Stimulated activated CD4-positive, alpha-beta T cell treated with anti-CD3 and anti-CD28 coated beads, Interleukin-2, amount 100 ng/mL, for 4 hours (primary cell): ENCODE measurements around the gene PSMB7.

Experiments used
- DNase-seq: peaks from one replicate; pipeline ENCODE4 v3.0.0-alpha.2; 2020; ENCODE audit warnings: low read depth

The PSMB7 gene

DNA sequence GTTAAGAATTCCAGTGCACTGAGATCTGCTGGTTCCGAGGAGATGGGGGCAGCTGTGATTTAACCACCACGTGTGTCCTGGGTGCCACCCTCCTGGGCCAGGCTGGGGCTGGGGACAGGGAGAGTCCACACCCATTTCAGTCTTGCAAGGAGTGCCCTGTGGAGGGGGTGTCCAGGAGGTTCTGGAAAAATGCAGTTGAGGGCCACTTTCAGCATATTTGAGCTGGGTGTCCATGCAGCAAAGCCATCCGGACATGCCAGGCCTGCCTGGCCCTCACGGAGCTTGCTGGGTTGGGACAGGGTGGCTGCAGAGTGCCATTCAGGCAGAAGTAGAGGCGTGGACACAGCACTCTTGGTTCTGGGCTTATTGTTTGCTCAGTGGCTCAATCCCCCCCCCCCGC, 89.4 kb downstream of the PSMB7 start:
- no peak for DNase-seq

DNA sequence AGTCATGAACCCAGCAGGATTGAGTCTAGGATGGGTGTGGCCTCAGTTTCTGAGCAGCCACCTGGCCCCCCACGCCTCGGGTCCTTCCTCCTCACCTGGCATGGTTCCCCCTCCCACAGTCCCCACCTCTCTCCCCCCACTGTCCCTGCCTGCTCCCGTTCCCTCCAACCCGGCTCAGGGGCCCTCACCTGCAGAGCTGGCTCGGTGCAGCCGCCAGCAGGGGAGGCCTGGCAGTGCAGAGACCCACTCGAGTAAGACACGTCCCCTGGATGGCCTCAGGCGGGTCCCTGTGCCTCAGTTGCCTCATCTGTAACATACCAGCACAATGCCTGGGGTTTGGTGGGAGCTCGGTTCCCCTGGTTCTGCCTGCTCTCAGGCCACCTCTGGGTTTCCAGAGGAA, 91.3 kb downstream of the PSMB7 start:
- no peak for DNase-seq

DNA sequence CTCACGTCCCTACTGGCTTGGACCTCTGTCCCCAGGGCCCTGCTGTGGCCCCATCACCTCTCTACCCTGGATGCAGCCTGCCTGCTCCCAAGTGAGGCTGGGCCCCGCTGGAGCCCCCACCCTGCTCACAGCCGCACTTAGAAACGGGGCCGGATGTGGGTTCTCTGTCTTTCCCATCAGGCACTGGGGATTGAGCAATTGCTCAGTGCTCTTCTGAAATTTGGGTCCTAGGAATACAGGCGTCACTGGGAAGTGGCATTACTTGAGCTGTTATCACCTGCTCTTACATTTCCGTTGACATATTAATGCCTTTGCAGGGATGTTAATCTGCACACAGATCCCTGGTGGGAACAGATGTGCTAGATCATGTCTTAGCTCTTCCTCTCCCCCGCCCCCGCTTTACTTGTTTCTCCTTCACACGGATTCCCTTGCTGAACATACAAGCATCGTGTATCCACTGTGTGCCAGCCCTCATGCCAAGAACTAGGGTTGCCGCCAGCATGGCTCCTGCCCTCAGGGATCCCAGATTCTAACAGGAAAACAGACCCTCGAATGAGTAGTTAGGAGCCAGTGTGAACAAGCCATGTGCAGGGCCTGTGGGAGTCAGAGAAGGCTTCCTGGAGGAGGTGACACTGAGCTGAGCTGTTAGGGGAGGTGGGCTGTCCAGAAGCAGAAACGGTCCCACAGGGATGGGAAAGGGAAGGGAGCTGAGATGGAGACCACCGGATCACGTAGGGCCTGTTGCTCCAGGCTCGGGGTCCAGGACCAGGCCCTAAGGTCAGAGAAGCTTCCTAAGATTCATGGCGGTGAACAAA, 92.4 kb downstream of the PSMB7 start:
- DNase-seq: no peak

DNA sequence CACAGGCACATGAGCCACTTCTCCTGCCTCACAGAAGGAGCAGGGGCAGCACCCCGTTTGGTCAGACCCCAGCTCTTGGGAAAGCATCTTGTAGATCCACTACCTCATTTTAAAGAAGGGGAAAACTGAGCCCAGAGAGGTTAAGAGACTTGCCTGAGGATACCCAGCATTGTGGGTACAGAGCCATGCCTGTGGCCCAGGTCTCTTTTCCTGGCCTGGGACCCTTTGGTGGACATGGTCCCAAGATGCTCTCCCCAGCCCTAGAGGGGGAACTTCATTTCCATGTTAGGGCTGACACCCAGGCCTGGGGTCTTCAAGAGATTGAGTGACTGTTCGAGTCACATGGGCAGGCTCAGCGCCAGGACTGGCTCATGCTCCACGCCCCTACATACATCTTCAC, 93.3 kb downstream of the PSMB7 start:
- DNase-seq: no peak

DNA sequence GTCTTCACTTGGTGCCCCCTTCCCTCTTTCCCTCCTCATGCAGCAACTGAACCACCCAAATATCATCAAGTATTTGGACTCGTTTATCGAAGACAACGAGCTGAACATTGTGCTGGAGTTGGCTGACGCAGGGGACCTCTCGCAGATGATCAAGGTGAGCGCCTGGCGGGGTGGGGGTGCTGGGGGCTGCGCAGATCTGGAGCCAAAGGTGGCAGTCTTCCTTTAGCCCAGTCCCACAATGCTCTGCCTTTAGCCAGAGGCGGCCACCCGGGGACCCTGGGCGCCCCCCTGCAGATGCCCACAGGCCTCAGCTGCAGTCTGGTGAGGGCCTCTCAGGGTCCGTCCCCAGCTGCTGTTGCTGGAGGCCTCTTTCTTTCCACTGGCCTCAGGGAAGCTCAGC, 93.8 kb downstream of the PSMB7 start:
- no peak for DNase-seq

DNA sequence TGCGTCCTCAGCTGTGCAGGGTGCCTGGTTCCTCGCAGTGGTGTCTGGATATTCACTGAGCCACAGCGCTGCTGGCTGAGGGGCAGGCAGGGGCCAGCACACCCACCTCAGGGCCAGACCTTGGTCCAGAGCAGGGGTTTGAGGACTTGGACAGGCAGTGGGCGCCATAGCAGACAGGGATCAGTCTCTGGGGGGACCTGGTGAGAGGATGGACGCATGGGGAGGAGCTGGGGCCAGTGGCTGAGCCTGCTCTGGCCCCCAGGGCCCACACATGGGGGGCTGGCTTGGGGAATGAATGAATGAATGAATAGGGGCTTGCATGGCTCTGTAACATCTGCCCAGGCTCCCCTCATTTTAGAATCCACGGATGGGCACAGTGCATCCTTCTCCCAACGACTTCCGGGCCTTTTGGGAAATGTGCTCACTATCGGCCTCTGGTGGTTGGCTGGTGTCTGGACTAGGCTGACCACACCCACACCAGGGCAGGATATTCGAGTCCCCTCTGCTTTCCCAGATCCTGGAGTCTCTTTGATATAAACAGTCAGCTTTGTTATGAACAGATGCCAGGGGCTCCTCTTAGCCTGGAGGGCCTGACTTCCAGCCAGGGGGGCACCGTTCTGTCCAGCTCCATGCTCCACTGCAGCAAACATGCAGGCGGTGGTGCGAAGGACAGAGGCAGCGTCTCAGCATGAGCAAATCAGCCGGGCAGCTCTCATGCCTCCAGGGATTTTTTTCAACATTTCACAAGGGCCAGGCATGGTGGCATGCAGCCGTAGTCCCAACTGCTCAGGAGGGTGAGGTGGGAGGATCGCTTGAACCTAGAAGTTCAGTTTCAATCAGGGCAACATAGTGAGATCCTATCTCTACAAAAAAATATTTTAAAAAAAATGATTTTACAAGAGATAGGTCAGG, 94.9 kb downstream of the PSMB7 start:
- no peak for DNase-seq

DNA sequence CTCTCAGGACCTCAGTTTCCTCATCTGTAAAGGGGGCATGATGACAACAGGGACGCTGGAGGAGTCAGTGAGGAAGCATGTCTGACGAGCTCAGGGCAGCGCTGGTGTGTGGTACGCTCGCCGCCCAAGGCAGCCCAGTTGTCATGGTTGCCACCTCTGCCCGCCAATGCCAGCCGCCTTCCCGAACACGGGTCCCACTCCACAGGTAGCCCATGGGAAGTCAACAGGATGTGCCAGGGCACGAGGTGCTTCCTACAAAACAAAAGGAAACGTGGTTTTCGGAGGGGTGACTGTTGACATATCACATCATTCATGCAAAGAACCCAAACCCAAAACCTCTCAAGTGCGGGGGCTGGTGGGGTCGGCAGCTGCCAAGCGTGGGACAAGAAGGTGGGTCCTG, 99.4 kb downstream of the PSMB7 start:
- no peak for DNase-seq

DNA sequence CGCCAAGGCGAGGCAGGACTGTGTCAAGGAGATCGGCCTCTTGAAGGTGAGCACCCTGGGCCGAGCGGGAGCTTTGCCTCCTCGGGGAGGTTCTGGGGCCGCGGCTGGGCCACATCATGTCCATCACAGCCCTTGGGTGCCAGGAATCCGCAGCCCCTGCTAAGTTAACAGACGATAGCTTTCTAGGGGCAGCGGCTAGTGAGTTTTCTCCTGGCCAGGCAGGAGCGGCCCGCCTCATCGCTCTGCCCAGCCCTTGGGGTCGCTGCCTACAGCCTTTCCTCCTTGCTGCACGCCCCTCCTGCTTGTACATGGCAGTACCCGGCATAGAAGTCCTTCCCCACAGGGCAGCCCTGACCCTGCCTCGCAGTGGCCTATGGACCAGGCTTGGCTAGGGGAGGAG, 101.3 kb downstream of the PSMB7 start:
- no peak for DNase-seq

DNA sequence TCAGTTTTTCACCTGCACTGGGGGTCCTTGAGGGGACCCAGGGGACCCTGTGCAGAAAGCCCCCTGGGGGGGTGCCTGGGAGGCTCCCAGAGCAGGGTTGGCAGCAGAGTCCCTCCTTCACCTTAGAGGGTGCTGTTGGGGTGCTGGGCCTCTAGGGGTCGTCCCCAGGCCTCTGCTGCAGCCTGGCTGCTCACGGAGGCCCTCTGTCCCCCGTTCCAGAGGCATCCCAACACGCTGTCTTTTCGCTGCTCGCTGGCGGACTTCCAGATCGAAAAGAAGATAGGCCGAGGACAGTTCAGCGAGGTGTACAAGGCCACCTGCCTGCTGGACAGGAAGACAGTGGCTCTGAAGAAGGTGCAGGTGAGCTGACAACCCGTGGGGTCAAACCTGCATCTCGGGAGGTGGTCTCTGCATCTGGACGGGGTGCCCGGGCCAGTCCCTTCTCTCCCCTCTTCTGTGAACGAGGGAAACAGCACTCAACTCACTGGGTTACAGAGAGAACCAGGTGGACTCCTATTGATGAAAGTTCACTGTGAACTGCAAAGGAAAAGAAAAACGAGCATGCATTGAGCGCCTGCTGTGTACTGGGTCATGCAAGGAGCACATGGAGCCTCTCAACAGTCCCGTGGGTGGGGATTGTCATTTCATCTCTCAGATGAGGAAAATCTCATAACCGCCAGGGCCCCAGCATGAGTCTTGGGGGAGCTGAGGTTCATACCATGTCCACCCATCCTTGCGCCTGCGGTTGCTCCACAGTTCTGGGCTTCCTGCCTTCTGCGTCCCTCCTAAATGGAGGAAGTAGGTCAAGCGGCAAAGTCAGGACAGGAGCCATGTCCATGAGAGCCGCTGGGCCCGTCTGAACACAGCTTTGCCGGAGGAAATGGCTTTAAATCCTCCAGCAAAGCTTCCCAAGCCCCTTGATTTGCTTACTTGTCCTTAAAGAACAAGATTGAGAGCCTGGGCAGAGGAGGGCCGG, 102.7 kb downstream of the PSMB7 start:
- no peak for DNase-seq

DNA sequence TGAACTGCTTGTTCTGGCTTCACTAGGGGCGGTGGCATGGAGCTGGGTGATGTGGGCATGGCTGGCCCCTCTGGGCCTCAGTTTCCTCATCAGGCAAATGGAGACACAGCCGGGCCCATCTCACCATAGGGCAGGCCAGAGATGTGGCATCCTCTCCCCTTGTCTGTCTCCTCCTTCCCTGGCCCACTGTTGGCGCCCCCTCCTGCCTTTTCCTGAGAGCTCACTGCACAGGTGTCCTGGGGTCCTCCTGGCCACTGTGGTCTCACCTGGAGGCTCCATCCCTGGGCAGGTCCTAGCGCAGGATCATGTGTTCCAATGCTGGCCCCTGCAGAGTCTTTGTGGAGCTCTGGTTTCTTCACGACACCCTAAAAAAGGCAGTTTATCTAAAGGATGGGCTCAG, 104.0 kb downstream of the PSMB7 start:
- DNase-seq: no peak

DNA sequence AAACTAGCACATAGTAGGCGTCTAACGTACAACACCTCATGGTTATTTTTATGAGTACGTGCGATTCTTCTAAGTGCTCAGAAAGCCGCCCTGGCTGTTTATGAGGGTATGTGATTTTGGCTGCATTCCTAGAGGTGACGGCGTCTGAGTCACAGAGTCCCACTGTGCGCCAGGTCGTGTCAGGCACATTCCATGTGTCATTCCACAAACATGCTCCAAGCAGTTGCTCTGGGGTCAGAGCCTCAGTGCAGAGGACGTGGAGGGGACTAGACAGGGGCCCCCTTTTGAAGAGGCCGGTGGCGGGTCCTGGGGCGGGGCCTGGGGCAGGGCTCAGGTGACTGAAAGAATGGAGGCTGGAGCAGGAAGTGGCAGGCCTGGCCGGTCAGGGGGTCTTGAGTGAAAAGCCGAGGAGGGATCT, 105.6 kb downstream of the PSMB7 start:
- no peak for DNase-seq

DNA sequence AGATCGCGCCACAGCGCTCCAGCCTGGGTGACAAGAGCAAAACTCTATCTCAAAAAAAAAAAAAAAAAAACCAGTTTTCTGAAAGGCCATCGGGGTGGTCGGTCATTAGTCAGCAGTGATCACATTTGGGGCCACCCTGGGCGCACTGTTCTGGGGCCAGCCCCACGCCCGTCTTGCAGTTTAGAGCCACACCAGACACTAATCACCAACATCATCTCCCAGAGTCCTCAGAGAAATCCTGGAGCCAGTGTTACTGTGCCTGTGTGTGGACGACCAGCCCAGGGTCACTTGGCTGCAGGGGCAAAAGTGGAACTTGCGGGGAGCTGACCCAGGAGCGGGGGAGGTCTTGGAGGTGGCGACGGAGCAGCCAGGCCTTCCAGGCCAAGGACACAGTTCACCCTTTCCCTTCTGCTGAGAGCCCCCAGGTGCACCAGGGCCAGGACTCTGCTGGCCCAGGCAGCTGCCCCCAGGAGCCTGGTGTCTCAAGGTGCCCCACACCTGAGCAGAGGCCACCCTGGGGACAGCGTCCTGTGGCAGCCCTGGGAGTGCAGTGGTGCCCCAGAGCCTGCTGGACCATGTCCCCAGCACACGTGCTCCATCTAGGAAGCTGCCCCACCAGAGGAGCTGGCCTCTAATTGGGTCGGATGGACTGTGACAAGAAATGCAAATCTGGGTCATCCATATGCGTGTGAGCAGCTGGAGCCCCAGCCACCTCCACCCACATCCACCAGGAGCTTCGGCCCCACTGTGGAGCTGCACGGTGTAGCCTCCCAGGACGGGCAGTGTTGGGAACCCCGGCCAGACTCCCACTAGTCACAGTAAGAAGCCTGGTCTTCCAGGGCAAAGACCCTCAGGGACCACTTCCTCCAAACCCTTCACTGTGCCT, 106.4 kb downstream of the PSMB7 start:
- DNase-seq: no peak

DNA sequence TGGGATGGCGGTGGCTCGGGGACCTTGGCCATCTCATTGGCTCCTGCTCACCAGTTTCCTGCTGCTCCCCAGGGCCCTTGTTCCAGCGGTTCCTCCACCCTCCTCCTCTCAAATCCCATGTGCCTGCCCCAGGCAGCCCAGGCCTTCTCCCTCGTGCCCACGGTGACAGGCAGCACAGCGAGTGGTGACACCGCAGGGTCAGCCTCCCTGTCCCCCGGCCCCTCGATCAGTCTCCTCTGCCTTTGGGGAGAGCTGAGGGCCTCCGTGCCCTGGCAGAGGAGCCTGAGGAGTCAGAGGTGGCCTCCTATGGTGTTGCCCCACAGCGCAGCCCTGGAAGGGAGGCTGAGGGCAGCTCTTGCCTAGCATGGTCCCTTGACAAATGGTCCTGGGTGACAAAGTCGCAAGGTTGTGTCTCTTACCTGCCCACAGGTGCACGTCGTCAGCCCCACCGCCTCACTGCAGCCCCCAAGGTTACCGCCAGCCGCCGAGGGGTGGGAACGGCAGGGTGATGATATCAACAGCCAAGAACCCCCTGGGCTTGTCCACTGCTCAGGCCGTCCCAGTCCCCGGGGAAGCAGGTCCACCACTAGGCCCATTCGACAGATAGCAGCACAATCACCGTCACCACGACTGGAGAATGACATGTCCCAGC, 107.7 kb downstream of the PSMB7 start:
- no peak for DNase-seq

DNA sequence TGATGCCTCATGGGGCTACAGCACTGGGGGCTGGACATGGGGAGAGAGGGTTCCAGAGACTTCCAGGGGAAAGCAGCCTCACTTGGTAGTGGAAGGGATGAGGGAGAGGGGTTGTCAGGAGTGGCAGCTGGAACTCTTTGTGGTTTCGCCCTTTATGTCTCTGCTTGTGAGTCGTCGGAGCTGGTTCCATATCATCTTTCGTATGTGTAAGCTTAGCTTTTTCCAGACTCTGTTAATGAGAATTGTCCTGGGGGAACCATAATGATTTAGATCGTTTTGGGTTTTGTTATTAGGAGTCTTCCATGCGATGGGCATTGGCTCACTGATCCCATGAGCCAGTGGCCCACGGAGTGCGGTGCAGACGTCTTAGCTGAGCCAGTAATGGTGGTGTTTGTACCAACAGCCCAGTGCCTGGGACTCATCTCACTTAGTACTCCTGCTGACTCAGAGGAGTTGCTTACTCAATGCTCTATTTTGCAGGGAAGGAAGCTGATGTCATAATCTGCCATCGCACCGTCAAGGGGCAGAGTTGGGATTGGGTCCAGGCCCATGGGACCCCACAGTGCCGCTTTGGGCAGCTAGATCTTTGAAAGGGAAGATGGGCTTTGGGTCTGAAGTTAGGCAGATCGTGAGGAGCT, 109.0 kb downstream of the PSMB7 start:
- no peak for DNase-seq

DNA sequence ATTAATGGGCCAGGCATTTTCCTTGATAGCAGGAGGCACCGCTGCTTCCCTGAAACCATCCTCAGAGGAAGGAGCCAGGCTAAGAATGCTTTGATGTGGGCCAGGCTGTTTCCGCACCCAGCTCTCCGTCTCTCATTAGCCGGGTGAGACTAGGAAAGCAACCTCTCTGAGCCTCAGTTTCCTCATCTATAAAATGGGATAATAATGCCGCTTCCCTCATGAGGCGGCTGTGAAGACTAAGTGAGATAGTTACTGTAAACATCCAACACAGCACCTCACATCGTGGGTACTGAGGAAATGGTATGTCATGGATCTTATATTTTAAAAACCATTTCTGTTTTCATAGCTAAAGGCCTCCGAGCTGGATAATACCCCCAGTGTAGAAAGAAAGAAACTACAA, 111.0 kb downstream of the PSMB7 start:
- DNase-seq: no peak

DNA sequence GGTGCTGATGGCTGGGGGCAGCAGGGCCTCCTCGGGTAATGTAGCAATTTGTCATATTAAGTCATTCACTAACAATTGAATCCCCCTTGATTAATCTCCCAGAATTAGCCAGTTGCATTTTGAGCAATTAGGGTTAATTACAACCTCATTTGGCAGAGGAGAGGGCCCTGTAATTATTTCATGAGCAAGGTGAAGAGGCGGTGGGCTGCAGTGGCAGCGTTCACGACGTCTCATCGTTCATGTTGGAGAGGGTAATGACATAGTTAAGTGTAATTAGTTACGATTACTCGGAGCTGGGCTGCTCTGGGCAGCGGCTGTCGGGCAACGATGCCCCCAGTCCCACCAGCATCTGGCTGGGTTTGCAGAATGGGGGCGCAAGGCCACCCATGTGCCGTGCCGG, 111.5 kb downstream of the PSMB7 start:
- DNase-seq: no peak
